Germinal center (tissue), 1 donor: Measurements from ENCODE around the gene DTNA.

Source experiments
- DNase-seq: peaks from one replicate; pipeline ENCODE4 v3.0.0; 2012; ENCODE audit warnings: mixed read lengths, low spot score

Gene DTNA

DNA sequence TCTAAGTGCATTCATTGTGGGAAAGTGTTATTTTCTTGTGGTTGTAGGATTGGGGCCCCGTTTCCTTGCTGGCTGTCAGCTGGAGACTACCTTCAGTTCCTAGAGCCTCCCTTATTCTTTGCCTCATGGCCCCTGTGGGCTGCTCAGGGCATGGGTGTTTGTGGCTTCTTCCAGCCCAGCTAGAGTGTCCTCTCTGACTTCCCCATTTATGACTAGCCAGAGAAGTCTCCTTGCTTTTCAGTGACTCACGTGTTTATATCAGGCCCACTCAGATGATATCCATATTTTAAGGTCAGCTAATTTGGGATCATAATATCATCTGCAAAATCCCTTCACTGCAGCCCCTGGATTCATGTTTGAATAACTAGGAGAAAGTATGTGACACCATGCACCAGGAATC, 62.8 kb downstream of the DTNA start:
- no peak for DNase-seq

DNA sequence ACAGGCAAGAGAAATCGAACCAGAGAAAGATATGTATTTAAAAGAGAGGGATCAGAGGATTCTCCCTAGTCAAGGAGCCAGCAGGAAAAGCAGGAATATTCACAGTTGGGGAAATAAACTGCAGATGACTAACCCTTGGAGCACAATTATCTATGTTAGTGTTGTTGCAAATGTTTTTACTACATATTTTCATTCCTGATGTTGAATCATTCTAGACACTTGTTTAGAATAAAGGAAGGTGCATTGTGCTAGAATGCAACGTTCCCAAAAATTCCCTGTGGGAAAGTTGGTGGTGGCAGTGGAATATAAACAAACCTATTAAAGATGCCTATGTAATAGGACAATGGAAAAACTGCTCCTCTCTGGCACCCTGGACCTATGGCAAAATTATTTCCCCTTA, 63.3 kb downstream of the DTNA start:
- no peak for DNase-seq

DNA sequence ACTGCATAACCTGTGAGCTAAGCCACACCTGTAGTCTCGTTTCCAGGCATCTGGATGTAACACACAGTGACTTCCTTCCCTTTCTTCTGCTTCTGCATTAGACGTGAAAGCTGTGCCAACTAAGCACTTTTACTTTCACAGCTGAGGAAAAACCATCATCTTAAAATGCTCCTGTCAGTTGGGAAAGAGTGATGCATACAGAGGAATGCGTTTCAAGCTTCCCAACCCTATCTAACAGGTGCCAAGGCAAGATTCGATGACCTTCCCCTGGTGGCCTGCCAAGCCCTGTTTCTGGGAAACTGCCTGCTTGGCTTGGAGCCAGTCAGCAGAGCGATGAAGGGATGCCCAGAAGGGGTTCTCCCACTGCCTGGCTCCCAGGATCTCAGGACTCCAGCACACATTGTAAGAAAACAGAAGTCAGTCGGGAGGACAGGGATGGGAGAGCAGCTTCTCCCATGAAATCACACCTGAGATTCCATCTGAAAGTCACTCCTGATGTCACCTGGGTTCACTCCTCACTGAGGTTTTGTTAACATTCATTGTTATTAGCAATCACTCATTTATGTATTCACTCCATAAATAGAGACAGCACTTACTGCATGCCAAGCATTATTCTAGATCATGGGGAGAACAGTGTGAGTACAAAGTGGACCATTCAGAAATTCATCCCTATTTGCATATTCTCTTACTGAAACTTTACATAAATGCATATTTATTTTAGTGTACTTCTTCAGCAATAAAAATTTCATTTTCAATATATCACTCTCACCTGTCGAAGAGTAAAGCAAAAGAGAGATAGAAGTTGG, 64.1 kb downstream of the DTNA start:
- no peak for DNase-seq

DNA sequence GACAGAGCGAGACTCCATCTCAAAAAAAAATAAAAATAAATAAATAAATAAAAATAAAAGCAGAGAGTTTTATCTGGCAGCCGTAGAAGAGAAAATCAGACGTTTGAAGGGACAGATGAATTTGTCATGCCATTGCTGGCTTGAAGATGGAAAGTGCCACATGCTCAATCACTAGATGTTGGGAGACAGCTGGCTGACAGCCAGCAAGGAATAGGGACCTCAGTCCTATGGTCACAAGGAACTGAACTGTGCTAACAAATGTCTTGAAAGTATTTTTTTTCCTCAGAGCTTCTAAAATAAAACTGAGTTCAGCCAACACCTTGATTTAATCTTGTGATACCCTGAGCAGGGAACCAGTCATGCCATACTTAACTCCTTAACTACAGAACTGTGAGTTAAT, 65.4 kb downstream of the DTNA start:
- no peak for DNase-seq

DNA sequence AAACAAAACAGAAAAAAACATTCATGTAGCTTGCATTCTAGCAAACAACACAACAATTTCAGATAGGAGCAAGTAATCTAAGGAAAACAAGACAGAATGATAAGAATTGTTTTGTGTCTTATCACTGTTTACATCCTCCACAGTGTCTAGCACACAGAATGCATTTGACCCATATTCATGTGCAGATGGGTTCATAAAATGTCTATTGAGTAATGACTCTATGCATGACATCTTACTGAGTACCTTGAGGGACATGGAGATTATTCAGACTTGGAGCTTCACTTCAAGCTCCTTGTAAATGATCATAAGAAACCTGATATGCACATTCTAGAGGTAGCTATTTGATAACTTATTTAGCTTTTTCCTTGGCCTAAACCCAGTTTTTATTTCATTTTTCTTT, 69.0 kb downstream of the DTNA start:
- no peak for DNase-seq

DNA sequence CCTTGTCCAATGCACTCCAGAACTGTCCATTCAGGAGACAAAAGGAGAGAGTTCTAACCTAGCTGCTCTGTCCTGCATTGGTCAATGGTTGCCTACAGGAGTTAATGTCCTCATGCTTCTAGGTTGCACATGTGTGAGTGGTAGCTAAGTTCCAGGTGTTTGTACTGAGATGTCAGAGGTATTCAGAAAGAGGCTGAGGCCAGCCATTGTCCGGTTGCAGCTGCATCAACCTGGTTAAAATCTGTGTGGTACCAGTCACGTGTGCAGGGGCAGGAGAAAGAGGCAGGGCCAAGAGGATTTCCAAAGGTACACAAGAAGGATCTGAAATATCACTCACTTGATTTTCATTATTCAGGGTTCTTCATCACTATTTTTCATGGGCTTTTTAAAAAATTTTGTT, 70.8 kb downstream of the DTNA start:
- DNase-seq, result no peak

DNA sequence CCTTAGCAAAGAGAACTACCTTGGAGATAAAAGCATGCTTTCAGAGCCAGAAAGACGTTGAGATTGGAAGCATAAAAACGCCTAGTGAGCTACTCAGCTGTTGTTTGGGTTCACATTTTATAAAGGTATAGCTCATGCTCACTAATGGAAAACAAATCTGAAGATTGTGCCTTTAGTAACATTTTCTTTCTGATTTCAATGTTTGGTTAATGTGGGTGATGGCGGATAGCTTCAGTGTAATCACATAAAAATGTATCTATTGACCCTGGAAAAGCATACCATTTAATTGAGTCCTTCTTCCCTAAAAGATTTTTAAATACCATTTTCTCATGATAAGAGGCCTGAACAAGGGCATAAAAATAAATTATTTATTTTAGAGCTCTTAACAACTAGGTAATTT, 73.4 kb downstream of the DTNA start:
- no peak for DNase-seq

DNA sequence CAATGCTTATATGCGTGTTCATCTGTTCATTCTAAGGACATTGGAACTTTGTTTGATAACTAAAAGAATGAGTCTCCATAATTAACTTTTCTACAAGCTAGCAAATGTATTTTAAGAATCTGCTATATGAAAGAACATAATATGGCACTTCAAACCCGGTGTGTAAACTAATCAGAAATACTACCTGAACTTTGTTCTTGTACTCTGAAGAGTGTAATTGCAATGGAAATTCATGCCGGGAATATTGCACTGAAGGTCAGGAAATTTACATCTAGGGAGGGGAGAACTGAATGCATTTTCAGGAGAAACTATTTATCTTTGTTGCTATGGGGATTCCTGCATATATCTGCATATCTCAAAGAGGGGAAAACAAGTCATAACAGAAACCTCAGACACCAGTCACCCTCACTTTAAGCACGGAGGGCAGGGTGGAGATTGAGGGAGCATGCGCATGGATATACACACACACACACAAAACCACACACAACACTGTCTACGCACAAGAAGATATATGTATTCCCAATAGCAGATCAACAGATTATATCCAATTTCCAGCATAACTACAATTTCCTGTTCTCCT, 76.2 kb downstream of the DTNA start:
- DNase-seq, result no peak

DNA sequence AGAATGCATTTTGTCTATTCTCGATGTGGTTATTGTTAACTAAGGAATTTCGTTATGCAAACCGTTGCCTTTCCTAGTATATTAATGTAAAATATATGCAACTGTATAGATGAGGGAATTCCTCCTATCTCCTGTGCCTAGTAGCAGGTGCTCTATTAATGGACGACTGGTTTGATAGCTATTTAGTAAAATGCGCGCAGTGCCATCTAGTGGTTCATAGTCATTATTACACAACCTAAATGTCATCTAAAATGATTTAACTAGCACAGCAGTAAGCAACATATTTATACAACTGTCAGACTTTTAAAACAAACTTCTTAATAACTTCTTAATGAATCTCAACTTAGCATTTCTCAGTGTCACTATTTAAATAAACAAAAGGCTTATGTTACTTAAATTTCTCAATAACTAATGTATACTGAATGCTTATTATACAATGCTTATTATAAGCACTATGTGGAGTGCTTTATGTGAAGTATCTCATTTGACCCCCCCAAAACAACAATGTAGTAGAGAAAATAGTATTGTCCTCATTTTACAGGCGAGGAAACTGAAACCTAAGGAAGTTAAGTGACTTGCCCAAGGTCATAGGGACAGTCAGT, 77.9 kb downstream of the DTNA start:
- peak; percentile 35 for DNase-seq

DNA sequence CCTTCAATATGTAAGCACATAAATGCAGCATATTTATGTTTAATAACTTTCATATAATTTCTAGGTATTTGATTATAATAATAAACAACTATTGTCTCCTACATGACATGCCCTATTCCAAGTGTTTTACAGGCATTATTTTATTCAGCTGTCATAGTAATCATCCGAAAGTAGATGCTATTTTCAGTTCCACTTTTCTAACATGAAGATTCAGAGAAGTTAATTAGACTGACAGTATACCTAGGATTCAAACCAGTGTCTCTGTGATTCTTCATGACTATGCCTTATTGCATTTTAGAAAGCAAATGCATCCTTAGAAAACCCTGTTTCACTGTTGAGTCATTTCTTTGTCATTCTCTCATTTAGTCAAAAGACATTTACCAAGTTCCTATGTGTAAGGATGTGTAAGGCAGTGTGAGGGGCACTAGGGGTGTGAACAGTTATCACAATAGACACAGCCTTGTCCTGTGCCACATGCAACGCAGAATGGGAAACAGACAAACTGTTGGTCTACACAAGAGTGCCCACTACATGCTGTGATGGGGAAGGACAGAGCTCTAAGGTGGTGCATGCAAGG, 79.8 kb downstream of the DTNA start:
- DNase-seq, result no peak

DNA sequence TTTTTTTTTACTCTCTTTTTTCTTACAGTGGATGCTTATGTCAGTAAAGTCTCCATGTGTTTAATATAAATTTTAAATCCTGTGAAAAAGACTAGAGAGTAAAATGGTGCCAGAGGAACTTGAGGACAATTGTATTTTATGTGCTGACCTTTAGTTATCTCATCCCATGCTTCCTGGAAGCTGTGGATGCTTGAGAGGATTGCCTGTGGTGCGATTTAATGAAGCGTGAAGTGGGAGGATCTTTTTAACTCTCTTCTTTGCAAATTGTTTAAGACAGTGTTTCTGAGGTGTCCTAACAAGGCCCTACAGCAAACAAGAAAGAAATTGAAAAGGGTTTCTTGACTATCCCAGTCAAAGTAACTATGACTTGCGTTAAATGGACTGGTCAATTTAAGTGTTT, 84.2 kb downstream of the DTNA start:
- DNase-seq, result no peak

DNA sequence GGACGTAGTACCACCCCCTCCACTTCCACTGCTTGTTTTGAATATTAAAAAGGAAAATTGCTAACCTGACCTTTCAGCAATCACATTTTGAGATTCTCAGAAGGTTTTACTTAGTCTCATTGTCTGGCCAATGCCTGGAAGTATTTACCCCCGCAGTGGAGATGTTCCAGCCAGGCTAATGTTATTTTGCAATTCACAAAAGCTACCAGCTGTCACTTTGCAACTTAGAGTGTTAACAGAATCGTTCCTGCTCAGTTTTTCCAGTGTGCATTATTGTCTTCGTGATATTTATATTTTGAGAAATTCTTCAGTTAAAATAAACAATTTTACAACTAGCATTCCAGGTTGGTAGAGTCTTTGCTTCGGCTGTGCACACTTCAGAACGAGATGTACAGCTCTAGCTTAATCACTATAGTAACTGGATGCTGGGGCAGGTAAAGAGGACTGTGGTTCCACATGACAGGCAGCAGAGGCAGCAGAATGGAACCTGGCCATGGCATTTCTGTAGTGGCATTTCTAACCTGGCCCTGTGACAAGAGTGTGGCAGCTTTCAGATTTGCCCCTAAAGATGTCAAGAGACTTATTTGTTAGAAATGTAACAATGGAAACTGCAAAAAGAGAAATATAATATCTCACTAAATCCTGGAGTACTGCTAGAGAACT, 85.1 kb downstream of the DTNA start:
- DNase-seq, result no peak

DNA sequence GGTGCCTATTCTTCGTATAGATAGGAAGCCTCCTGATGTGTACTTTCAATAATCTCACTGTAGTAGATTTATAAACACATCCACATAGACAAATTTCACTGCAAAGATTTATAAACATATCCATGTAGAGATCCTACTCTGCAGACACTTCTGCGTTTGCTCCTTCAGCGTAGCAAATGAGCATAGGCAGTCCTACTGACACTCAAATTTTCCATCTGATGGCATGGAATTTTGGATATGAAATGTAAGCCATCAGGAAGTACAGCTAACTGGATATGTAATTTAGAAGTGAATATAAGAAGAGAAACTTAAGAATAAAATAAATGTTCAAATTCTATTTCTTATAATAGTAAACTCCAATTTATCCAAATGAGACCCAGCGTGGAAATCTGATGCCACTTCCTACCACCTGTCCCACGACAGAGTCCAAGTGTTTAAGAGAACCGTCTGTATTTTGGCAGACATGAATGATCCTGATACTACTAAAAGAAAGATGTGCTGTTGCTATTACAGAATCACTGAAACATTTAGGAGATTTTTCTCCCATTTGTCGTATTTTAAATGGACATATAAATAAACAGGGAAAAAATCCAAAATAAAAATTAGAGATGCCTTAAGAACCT, 86.0 kb downstream of the DTNA start:
- DNase-seq, result no peak

DNA sequence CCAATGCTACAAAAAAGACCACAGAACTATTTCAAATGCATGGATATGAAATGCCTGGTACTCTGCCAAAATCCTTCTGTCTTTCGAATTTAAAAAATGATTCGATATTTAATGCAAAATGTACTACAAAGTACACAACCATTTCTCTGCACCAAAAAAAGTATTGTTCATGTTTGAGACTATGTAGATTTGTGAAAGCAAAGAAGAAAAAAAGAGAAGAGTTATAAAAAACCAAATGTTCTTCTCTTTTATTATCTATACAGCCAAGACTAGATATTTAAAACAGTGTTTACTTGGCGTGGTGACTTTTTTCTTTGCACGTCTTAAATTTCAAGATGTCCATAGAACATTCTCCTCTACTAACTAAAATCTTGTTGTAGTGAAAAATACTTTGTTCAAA, 89.2 kb downstream of the DTNA start:
- DNase-seq, result no peak

DNA sequence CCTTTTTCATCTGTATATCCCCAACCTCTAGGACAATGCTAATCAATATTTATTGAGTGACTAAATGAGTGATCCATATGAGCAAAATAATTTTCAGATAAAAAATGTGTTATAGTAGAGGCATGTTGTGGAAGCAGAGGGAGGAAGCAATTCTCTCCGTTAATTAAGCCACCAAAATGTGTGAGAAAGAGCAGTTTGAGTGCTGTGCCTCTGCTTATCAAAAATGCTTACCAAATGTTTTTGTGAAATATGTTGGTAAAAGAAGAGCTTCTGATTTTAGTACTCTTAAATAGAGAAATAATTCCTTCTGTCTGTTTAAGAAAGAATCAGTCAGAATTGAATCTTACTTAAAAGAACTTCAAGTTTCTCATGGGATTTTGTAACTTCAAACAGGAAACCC, 90.3 kb downstream of the DTNA start:
- DNase-seq, result no peak

DNA sequence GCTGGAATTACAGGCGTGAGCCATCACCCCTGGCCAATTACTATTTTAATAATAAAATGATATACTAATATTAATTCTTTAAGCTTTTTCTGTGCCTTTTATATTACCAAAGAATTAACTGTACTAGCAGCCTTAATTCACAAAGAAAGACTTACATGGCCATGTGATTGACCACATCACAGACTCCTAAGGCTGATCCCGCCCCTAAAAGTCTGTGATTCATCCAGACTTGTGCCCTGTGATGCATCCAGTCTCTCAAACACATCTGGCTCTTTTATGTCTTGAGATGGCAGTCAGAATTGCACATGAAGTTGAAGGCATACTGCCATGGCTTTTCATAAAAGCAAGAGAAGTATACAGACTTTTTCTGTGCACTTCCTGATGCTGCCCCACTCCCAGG, 91.7 kb downstream of the DTNA start:
- no peak for DNase-seq

DNA sequence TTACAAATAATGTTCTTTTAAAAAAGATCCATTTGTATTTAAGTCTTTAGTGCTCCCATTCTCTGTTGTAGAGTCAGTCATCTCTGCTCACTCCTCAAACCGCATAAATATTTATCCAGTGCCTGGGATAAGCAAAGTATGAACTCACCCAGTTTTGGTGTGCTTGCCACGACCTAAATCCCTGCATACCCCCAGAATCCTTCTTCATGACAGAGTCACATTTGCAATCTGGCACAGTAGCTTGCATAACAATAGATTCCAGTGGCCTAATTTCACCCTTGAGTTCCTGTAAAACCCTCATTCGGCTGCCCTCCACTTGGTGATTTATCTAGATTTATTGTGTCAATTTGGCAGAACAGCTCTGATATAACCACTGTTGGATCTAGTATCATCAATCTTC, 92.9 kb downstream of the DTNA start:
- DNase-seq, result no peak

DNA sequence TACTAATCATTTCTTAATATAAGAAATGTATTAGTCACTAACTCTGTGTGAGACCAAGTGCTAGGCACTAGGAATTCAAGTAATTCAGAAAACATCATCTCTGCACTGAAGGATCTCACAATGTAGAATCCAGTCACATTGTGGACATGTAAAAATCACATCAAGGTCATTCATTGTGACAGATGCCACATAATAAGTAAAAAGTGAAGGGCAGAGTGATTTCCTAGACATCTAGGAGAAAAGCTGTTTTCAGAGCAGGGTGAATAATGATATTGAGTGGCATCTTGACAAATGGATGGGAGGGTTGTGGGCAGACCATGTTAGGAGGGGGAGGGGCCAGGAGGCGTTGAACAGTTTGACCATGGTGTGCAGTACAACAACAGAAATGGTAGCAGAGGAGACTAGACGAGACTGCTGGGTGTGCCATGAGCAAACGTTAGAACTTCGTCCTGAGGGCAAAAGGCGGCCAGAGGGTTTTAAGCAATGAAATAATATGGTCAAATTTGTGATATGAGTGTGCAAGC, 93.8 kb downstream of the DTNA start:
- no peak for DNase-seq

DNA sequence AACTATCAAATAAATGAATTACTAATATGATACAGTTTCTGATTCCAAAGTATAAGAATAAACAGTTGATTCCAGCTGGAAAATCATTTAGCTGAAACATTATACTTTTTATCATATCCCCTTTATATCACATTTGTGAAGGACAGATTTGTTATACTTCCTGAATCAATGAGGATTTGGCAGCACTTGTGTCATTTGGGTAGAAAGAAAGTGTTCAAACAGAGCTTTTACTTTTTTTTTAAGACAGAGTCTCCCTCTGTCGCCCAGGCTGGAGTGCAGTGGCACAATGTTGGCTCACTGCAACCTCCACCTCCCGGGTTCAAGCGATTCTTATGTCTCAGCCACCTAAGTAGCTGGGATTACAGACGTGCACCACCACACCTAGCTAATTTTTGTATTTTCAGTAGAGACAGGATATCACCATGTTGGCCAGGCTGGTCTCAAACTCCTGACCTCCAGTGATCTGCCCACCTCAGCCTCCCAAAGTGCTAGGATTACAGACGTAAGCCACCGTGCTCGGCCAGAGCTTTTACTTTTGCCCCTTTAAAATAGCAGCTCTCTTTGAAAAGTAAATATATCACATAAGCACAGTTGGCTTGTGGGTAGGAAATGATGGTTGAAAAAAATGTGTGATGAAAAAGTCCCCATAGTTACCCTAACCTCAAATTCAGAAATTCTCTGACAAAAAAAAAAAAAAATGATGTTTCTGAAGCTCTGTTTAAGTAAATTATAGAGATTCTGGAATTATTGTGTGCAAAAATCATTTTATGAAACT, 95.2 kb downstream of the DTNA start:
- no peak for DNase-seq

DNA sequence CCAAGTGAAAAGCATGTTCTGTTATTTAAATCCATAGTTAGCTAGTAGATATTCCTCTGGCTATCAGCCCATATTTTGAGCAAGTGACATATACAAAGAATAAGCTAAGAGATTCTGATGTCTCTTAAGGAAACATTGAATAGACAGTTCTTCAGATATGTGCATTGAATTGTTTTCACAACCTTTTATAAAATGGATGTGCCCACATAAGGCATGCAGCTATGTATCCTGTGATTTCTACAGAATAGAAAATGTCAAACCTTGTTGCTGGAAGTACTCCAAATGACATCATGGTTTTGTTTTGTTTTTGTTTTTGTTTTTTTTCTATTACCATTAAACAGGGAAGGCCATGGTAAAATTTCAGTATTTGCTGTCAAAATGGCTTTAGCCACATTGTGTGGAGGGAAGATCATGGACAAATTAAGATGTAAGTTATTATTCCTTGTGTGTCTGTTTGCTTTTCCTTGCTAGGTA, 95.8 kb downstream of the DTNA start:
- no peak for DNase-seq

DNA sequence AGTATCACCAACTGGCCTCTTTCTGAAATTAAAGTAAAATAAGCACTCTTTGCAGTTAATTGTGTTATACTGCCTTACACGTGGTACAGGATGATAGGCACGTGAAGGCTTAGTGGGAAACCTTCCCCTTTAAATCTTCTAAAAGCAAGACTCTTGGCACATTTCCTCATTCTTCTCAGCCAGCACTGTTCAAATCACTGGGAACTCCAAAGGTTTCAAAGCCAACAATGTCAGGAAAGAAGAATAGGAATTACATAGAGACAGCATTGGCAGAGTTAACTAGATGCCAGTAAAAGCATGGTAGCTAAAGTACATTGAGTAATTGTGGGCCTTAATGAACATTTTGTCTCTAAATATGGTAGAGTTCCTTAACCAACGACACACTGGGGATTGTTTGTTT, 96.4 kb downstream of the DTNA start:
- no peak for DNase-seq
